ENCODE results near the gene ASB4. TPM values are rescaled to one million over a fixed set of nuclear protein-coding genes. Genes with fewer than 3 reads are reported as not detected.

Gene ASB4
- total RNA-seq, 1 experiment from 2014 or later: 0.06 TPM

Other genes starting within 250 kb of the ASB4 start
- gene PON1, start 161.4 kb upstream of the ASB4 start, total RNA-seq (2014; rRNA removed; shearing (Covaris generic)): not detected in 2 replicates
- gene PON3, start 89.6 kb upstream of the ASB4 start, total RNA-seq (2014; rRNA removed; shearing (Covaris generic)): not detected in 2 replicates
- 44.2 and 52.6 TPM in 2 replicates for gene PON2, start 50.9 kb upstream of the ASB4 start, total RNA-seq (2014; rRNA removed; shearing (Covaris generic))
- 0.63 and 0.71 TPM in 2 replicates for gene PDK4, start 110.6 kb downstream of the ASB4 start, total RNA-seq (2014; rRNA removed; shearing (Covaris generic))